CD4-positive, alpha-beta T cell (primary cell): ENCODE results near the gene PLPP2. TPM values are rescaled to one million over a fixed set of nuclear protein-coding genes. Genes with fewer than 3 reads are reported as not detected.

Experiments
- ATAC-seq: fragments of 200-7000 bp; cut with Tn5 transposase; one replicate; pipeline ENCODE4 v1.10.0; 2022; ENCODE audit warnings: mild to moderate bottlenecking; ENCODE audit not compliant: poor library complexity
- CTCF ChIA-PET: fragments of 350-600 bp; sonication (Branson Sonifier 250); formaldehyde crosslinking; loops from one replicate; lab custom pipeline; 2021; ENCODE audit warnings: antibody characterized with exemption, inconsistent platforms; lab: Charles Lee
- POLR2A ChIA-PET: fragments of 350-600 bp; sonication (Branson Sonifier 250); formaldehyde crosslinking; loops from one replicate; lab custom pipeline; 2021; ENCODE audit warnings: antibody characterized with exemption, inconsistent platforms; lab: Charles Lee
- DNase-seq, 14 experiments: peaks; one replicate each; pipeline ENCODE4 v3.0.0-alpha.2; 2013 to 2020; ENCODE audit warnings: mixed read lengths in 2 of 14
- H3K27ac ChIP-seq, 2 donors: one replicate each; pipeline versions ENCODE4 v1.5.1 to v1.7.0; 2013; ENCODE audit warnings: low read length in 2 of 2, low read depth in 1 of 2, mild to moderate bottlenecking in 1 of 2
- H3K27me3 ChIP-seq, 2 experiments: 1 replicate in 1 of 2; 2 replicates in 1 of 2; pipeline versions ENCODE4 v1.6.1 to v1.7.0; 2013; ENCODE audit warnings: low read length in 2 of 2, control low read depth in 1 of 2, mild to moderate bottlenecking in 1 of 2, moderate library complexity in 1 of 2; ENCODE audit not compliant: insufficient read depth in 2 of 2, control insufficient read depth in 1 of 2
- H3K36me3 ChIP-seq: one replicate; pipeline ENCODE4 v1.6.1; 2013; ENCODE audit warnings: low read length, control low read depth; ENCODE audit not compliant: insufficient read depth
- H3K4me1 ChIP-seq: one replicate; pipeline ENCODE4 v1.6.1; 2013; ENCODE audit warnings: low read length, control low read depth; ENCODE audit not compliant: insufficient read depth
- H3K4me3 ChIP-seq: one replicate; pipeline ENCODE4 v1.5.1; 2013; ENCODE audit warnings: mild to moderate bottlenecking, low read length, moderate library complexity
- H3K9me3 ChIP-seq, 2 experiments: 1 replicate in 1 of 2; 2 replicates in 1 of 2; pipeline versions ENCODE4 v1.6.1 to v1.7.0; 2013; ENCODE audit warnings: low read length in 2 of 2, mild to moderate bottlenecking in 2 of 2, control low read depth in 1 of 2, moderate library complexity in 1 of 2; ENCODE audit not compliant: control insufficient read depth in 1 of 2, insufficient read depth in 1 of 2
- H3K27ac Mint-ChIP-seq: one replicate; pipeline ENCODE4 v1.8.0; 2020; ENCODE audit warnings: mixed read lengths
- H3K27me3 Mint-ChIP-seq: one replicate; pipeline ENCODE4 v1.8.0; 2021; ENCODE audit warnings: mixed read lengths
- H3K36me3 Mint-ChIP-seq: one replicate; pipeline ENCODE4 v1.8.0; 2021; ENCODE audit warnings: low read depth, mixed read lengths
- H3K4me1 Mint-ChIP-seq: one replicate; pipeline ENCODE4 v1.8.0; 2021; ENCODE audit warnings: low read depth, mixed read lengths
- H3K4me3 Mint-ChIP-seq: one replicate; pipeline ENCODE4 v1.8.0; 2020; ENCODE audit warnings: mild to moderate bottlenecking, mixed read lengths
- H3K9me3 Mint-ChIP-seq: one replicate; pipeline ENCODE4 v1.8.0; 2020; ENCODE audit warnings: mixed read lengths
- CTCF ChIP-seq: fragments of 200-600 bp; IDR thresholded peaks from one replicate; pipeline ENCODE4 v1.8.0; 2022; ENCODE audit warnings: antibody characterized with exemption, mild to moderate bottlenecking
- intact Hi-C, 2 experiments: fragments of 100-400 bp; cut with DNase I in 1 of 2; cut with micrococcal nuclease in 1 of 2; formaldehyde crosslinking; loops; one replicate each; pipeline versions ENCODE4 v1.15.1 to v1.9.0; 2023 to 2025; cut with DNase I, micrococcal nuclease
- total RNA-seq, 174 experiments: library from RNA in 2 of 174; stranded (reverse) in 2 of 174; gene quantifications; one replicate each; pipeline ENCODE4 v1.2.3 and lab custom pipeline; 2021 to 2026

PLPP2 gene
- total RNA-seq, 2 experiments from 2014 or later: 0.64 TPM; not detected in 1

- Mint-ChIP-seq H3K9me3 (no peaks in the 10 kb centered on the region), H3K27me3 (no peaks in the 10 kb centered on the region), H3K36me3 (peaks cover 63% of the 10 kb centered on the region), H3K27ac (no peak overlapping the region), H3K4me1 (peaks cover 28% of the 10 kb centered on the region), H3K4me3 (no peak overlapping the region)
- no peaks in the 10 kb centered on the region for H3K27me3 ChIP-seq
- ChIA-PET POLR2A (no interaction called here), CTCF (no interaction called here)
- H3K27ac ChIP-seq: no peak overlapping the region
- H3K9me3 ChIP-seq: peaks cover 0 to 4% of the 10 kb centered on the region in 2 experiments
- ATAC-seq (no peak), DNase-seq (no peak)
- H3K4me1 ChIP-seq: no peaks in the 10 kb centered on the region
- H3K36me3 ChIP-seq: peaks cover 26% of the 10 kb centered on the region
- no peak overlapping the region for H3K4me3 ChIP-seq
- no peak for TF ChIP-seq CTCF
- intact Hi-C loops: no loop called here
These were observed 43.9 kb upstream of the PLPP2 start for GRCh38 chr19:335072-335471.

GRCh38 chr19:334296-335071, 43.3 kb upstream of the PLPP2 start:
- no peaks in the 10 kb centered on the region for H3K27me3 ChIP-seq
- TF ChIP-seq CTCF: no peak
- DNase-seq: no peak
- no peaks in the 10 kb centered on the region for H3K4me1 ChIP-seq
- Mint-ChIP-seq H3K4me1 (peaks cover 22% of the 10 kb centered on the region), H3K4me3 (no peak overlapping the region), H3K9me3 (no peaks in the 10 kb centered on the region), H3K27me3 (no peaks in the 10 kb centered on the region), H3K36me3 (peaks cover 63% of the 10 kb centered on the region), H3K27ac (no peak overlapping the region)
- H3K27ac ChIP-seq: no peak overlapping the region
- peaks cover 2 to 4% of the 10 kb centered on the region in 2 experiments for H3K9me3 ChIP-seq
- ChIA-PET POLR2A (no interaction called here), CTCF (no interaction called here)
- intact Hi-C loops: no loop called here
- no peak for ATAC-seq
- H3K4me3 ChIP-seq: no peak overlapping the region
- H3K36me3 ChIP-seq: peaks cover 29% of the 10 kb centered on the region

- TF ChIP-seq CTCF: no peak
- Mint-ChIP-seq H3K27me3 (no peaks in the 10 kb centered on the region), H3K9me3 (no peaks in the 10 kb centered on the region), H3K36me3 (peaks cover 75% of the 10 kb centered on the region), H3K4me1 (no peaks in the 10 kb centered on the region), H3K27ac (no peak overlapping the region), H3K4me3 (no peak overlapping the region)
- CTCF ChIA-PET: no interaction called here
- Histone ChIP-seq H3K27me3 (no peaks in the 10 kb centered on the region), H3K9me3 (peaks cover 13 to 24% of the 10 kb centered on the region in 2 experiments), H3K4me1 (no peaks in the 10 kb centered on the region), H3K4me3 (no peak overlapping the region), H3K27ac (no peak overlapping the region), H3K36me3 (peaks cover 66% of the 10 kb centered on the region)
- POLR2A ChIA-PET: no interaction called here
- DNase-seq: no peak
- intact Hi-C loops: no loop called here
- ATAC-seq: no peak
These were observed 39.3 kb upstream of the PLPP2 start for GRCh38 chr19:330503-330902.
